Osteoblast (primary cell): Measurements from ENCODE around the gene ZBTB2. TPM values are rescaled to one million over a fixed set of nuclear protein-coding genes. Genes with fewer than 3 reads are reported as not detected.

Experiments
- DNase-seq: peaks from one replicate; pipeline ENCODE4 v3.0.0; 2011; ENCODE audit warnings: low spot score, mixed read lengths; ENCODE audit not compliant: insufficient read length; ENCODE audit errors: missing footprints
- H2AFZ ChIP-seq: 2 replicates; pipeline ENCODE4 v1.6.0; 2011; ENCODE audit warnings: mild to moderate bottlenecking, low read length
- H3K27ac ChIP-seq: 2 replicates; pipeline ENCODE4 v1.5.1; 2011; ENCODE audit warnings: mild to moderate bottlenecking, low read depth, low read length, moderate library complexity
- H3K27me3 ChIP-seq: 2 replicates; pipeline ENCODE4 v1.6.0; 2012; ENCODE audit warnings: mild to moderate bottlenecking, control low read depth, inconsistent platforms, low read length, moderate library complexity; ENCODE audit not compliant: insufficient read depth
- H3K36me3 ChIP-seq: 2 replicates; pipeline ENCODE4 v1.5.1; 2011; ENCODE audit warnings: mild to moderate bottlenecking, low read length, control low read depth, moderate library complexity; ENCODE audit not compliant: insufficient read depth
- H3K4me1 ChIP-seq: 2 replicates; pipeline ENCODE4 v1.5.1; 2011; ENCODE audit warnings: mild to moderate bottlenecking, low read length, control low read depth, moderate library complexity; ENCODE audit not compliant: insufficient read depth
- H3K4me2 ChIP-seq: 2 replicates; pipeline ENCODE4 v1.6.0; 2011; ENCODE audit warnings: mild to moderate bottlenecking, low read length; ENCODE audit not compliant: insufficient read depth
- H3K4me3 ChIP-seq: fragments of 200-600 bp; sonication (generic); 3 replicates; pipeline ENCODE4 v1.5.1; 2012; ENCODE audit warnings: mild to moderate bottlenecking, low read length, inconsistent platforms; ENCODE audit not compliant: insufficient read depth
- H3K79me2 ChIP-seq: 2 replicates; pipeline ENCODE4 v1.6.0; 2012; ENCODE audit warnings: mild to moderate bottlenecking, low read length, control low read depth, inconsistent platforms; ENCODE audit not compliant: insufficient read depth
- H3K9me3 ChIP-seq: 2 replicates; pipeline ENCODE4 v1.5.1; 2011; ENCODE audit warnings: low read depth, low read length, control low read depth
- H4K20me1 ChIP-seq: 2 replicates; pipeline ENCODE4 v1.6.0; 2012; ENCODE audit warnings: mild to moderate bottlenecking, low read length, control low read depth; ENCODE audit not compliant: insufficient read depth
- CTCF ChIP-seq: IDR thresholded peaks from 2 replicates; pipeline ENCODE4 v1.5.1; 2011; ENCODE audit warnings: mild to moderate bottlenecking, low read depth, low read length, moderate library complexity; ENCODE audit errors: extremely low read depth
- total RNA-seq: library from RNA; depleted of rRNA; stranded (reverse); fragments of >200 nt; gene quantifications from 2 replicates; pipeline ENCODE4 v1.2.3, GENCODE V29; 2012

Gene ZBTB2
- total RNA-seq, 1 donor: 8.7 TPM

- Histone ChIP-seq H3K4me3 (no peak overlapping the region), H2AFZ (no peak overlapping the region), H3K27ac (no peak overlapping the region), H4K20me1 (no peaks in the 10 kb centered on the region), H3K9me3 (no peaks in the 10 kb centered on the region), H3K36me3 (peaks cover 10% of the 10 kb centered on the region), H3K27me3 (no peaks in the 10 kb centered on the region), H3K79me2 (peaks cover 19% of the 10 kb centered on the region), H3K4me2 (no peak overlapping the region), H3K4me1 (no peaks in the 10 kb centered on the region)
- no peak for TF ChIP-seq CTCF
- DNase-seq: no peak
Measured at GRCh38 chr6:151335930-151336329, 55.4 kb downstream of the ZBTB2 start.

- Histone ChIP-seq H3K79me2 (peaks cover 25% of the 10 kb centered on the region), H3K4me1 (peaks cover under 1% of the 10 kb centered on the region), H3K9me3 (no peaks in the 10 kb centered on the region), H3K36me3 (no peaks in the 10 kb centered on the region), H3K27ac (no peak overlapping the region), H4K20me1 (peaks cover 2% of the 10 kb centered on the region), H3K27me3 (no peaks in the 10 kb centered on the region), H3K4me2 (peak overlapping the region; percentile 25), H3K4me3 (no peak overlapping the region), H2AFZ (no peak overlapping the region)
- no peak for DNase-seq
- no peak for TF ChIP-seq CTCF
Measured at GRCh38 chr6:151330130-151330696, 61.1 kb downstream of the ZBTB2 start.

- Histone ChIP-seq H3K9me3 (no peaks in the 10 kb centered on the region), H3K27me3 (no peaks in the 10 kb centered on the region), H3K4me2 (no peak overlapping the region), H3K36me3 (no peaks in the 10 kb centered on the region), H3K27ac (no peak overlapping the region), H3K79me2 (peaks cover 23% of the 10 kb centered on the region), H2AFZ (no peak overlapping the region), H3K4me3 (peak overlapping the region; percentile 24), H3K4me1 (peaks cover 16% of the 10 kb centered on the region), H4K20me1 (peaks cover 2% of the 10 kb centered on the region)
- DNase-seq: no peak
- TF ChIP-seq CTCF: no peak
Measured at GRCh38 chr6:151327101-151327500, 64.3 kb downstream of the ZBTB2 start.

- no peak for DNase-seq
- H3K27ac ChIP-seq: peak overlapping the region; percentile 80
Measured at GRCh38 chr6:151326116-151326825, 65.1 kb downstream of the ZBTB2 start.

More at GRCh38 chr6:151326116-151326825, 65.1 kb downstream of the ZBTB2 start:
- H3K27me3 ChIP-seq: no peaks in the 10 kb centered on the region
- TF ChIP-seq CTCF: no peak
- H4K20me1 ChIP-seq: peaks cover 2% of the 10 kb centered on the region
- H3K4me1 ChIP-seq: peaks cover 16% of the 10 kb centered on the region
- no peaks in the 10 kb centered on the region for H3K36me3 ChIP-seq
- H2AFZ ChIP-seq: peak overlapping the region; percentile 93
- H3K4me3 ChIP-seq: peak overlapping the region; percentile 86
- peak overlapping the region; percentile 93 for H3K4me2 ChIP-seq
- H3K9me3 ChIP-seq: no peaks in the 10 kb centered on the region
- peaks cover 23% of the 10 kb centered on the region for H3K79me2 ChIP-seq
